GM19193 (cell line): ENCODE measurements around the gene CHTOP.

ENCODE experiments used
- POLR2A ChIP-seq: IDR thresholded peaks from 4 replicates; pipeline ENCODE4 v1.6.1; 2011; ENCODE audit not compliant: insufficient read depth, insufficient read length; ENCODE audit errors: extremely low read depth

The CHTOP gene

GRCh38 chr1:153609585-153609907 is 24.3 kb upstream of the CHTOP start:
- no peak for TF ChIP-seq POLR2A

GRCh38 chr1:153610334-153610733 is 23.5 kb upstream of the CHTOP start:
- TF ChIP-seq POLR2A = no peak

- no peak for TF ChIP-seq POLR2A
Observed at GRCh38 chr1:153610811-153611301, 23.0 kb upstream of the CHTOP start.

GRCh38 chr1:153611356-153611755 is 22.5 kb upstream of the CHTOP start:
- TF ChIP-seq POLR2A = no peak

- no peak for TF ChIP-seq POLR2A
Observed at GRCh38 chr1:153612111-153612754, 21.6 kb upstream of the CHTOP start.

GRCh38 chr1:153612755-153613331 is 21.0 kb upstream of the CHTOP start, which contains the start of gene S100A16:
TSS of gene S100A16 (minus strand) at chr1:153613137. CDS start at chr1:153608151, 4,986 bp downstream.
- no peak for TF ChIP-seq POLR2A

- no peak for TF ChIP-seq POLR2A
Observed at GRCh38 chr1:153613406-153613805, 20.5 kb upstream of the CHTOP start.

- no peak for TF ChIP-seq POLR2A
Observed at GRCh38 chr1:153614189-153614900, 19.5 kb upstream of the CHTOP start.

- no peak for TF ChIP-seq POLR2A
Observed at GRCh38 chr1:153614906-153615305, 19.0 kb upstream of the CHTOP start.

GRCh38 chr1:153615406-153615805 is 18.5 kb upstream of the CHTOP start:
- TF ChIP-seq POLR2A = no peak

- TF ChIP-seq POLR2A = no peak
Observed at GRCh38 chr1:153616144-153616916, 17.5 kb upstream of the CHTOP start, which contains the start of gene S100A14. TSS of gene S100A14 (minus strand) at chr1:153616325. CDS start at chr1:153615858, 467 bp downstream.

GRCh38 chr1:153616917-153617311 is 17.0 kb upstream of the CHTOP start:
- TF ChIP-seq POLR2A = no peak

GRCh38 chr1:153617663-153618062 is 16.2 kb upstream of the CHTOP start:
- no peak for TF ChIP-seq POLR2A

GRCh38 chr1:153619171-153619570 is 14.7 kb upstream of the CHTOP start:
- no peak for TF ChIP-seq POLR2A

- TF ChIP-seq POLR2A = no peak
Observed at GRCh38 chr1:153623101-153623500, 10.8 kb upstream of the CHTOP start.

GRCh38 chr1:153624965-153625611 is 8.8 kb upstream of the CHTOP start:
- TF ChIP-seq POLR2A = no peak
